SH-SY5Y (cell line): Measurements from ENCODE around the gene SMIM11.

Experiments used
- GATA2 ChIP-seq: IDR thresholded peaks from 2 replicates; pipeline ENCODE4 v1.6.1; 2011; ENCODE audit warnings: mild to moderate bottlenecking, low read depth, low read length
- GATA3 ChIP-seq: IDR thresholded peaks from 2 replicates; pipeline ENCODE4 v1.6.1; 2011; ENCODE audit warnings: low read depth, mild to moderate bottlenecking, low read length, moderate library complexity

DNA sequence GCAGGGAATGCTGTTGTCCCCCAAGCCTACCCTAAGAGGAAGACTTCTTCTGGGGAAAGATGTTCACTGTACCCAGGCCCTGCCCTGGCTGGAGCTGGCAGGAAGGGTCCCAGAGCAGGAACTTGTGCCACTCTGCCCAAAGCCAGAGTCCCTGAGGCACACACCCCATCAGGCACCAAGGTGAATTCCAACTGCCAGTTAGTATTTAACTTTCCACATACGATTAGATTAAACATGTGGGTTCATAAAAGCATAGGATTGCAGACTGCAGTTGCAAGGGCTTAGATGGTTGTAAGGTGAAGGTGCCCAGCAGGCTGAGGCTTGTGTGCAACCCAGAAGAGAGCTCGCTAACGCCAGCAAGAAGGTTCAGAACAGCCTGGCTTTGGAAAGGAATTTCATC, 11.6 kb upstream of the SMIM11 start, which contains the start of gene KCNE2:
- TF ChIP-seq GATA2 (no peak), GATA3 (no peak)
